Uterus (tissue), 4 donors: ENCODE measurements around the gene SNAPC2. TPM values are rescaled to one million over a fixed set of nuclear protein-coding genes. Genes with fewer than 3 reads are reported as not detected.
A peak's percentile ranks its signal among the peaks of the same experiment; 100 is the strongest.

Experiments
- DNase-seq, 2 donors: peaks; one replicate each; pipeline ENCODE4 v3.0.0-alpha.2; 2019 to 2020
- H3K27ac ChIP-seq, 2 donors: fragments of 200-600 bp; sonication (generic); 1 replicate in 1 of 2; 2 replicates in 1 of 2; pipeline ENCODE4 v1.5.1; 2016 to 2018
- H3K27me3 ChIP-seq, 2 donors: fragments of 200-600 bp; sonication (generic); one replicate each; pipeline ENCODE4 v1.5.1; 2018 to 2019; ENCODE audit warnings: control low read depth in 1 of 2
- H3K36me3 ChIP-seq, 2 donors: fragments of 200-600 bp; sonication (generic); one replicate each; pipeline ENCODE4 v1.5.1; 2019; ENCODE audit warnings: control low read depth in 1 of 2
- H3K4me1 ChIP-seq, 2 donors: fragments of 200-600 bp; sonication (generic); one replicate each; pipeline ENCODE4 v1.5.1; 2018 to 2019; ENCODE audit warnings: control low read depth in 1 of 2
- H3K4me3 ChIP-seq, 2 donors: fragments of 200-600 bp; sonication (generic); 1 replicate in 1 of 2; 2 replicates in 1 of 2; pipeline ENCODE4 v1.5.1; 2018 to 2019; ENCODE audit warnings: mild to moderate bottlenecking in 1 of 2
- H3K9me3 ChIP-seq, 2 donors: fragments of 200-600 bp; sonication (generic); one replicate each; pipeline ENCODE4 v1.5.1; 2019; ENCODE audit warnings: control low read depth in 1 of 2
- CTCF ChIP-seq, 4 experiments: fragments of 200-600 bp in 2 of 4; fragments of 450-650 bp in 2 of 4; sonication (generic) in 2 of 4; IDR thresholded peaks; one replicate each; pipeline ENCODE4 v1.5.1; 2016 to 2019; ENCODE audit warnings: antibody characterized with exemption in 4 of 4, mild to moderate bottlenecking in 2 of 4, moderate library complexity in 1 of 4
- POLR2A ChIP-seq, 2 donors: fragments of 450-650 bp; IDR thresholded peaks; one replicate each; pipeline ENCODE4 v1.6.1; 2016; ENCODE audit warnings: antibody characterized with exemption in 2 of 2, mild to moderate bottlenecking in 1 of 2, moderate library complexity in 1 of 2
- intact Hi-C: fragments of 100-400 bp; cut with DNase I; formaldehyde crosslinking; loops from one replicate; pipeline ENCODE4 v1.15.1; 2023; ENCODE audit warnings: low total_unique reads
- total RNA-seq, 4 donors: library from RNA; depleted of rRNA in 3 of 4; stranded (reverse); fragments of >200 nt in 3 of 4; gene quantifications; one replicate each; pipeline versions ENCODE4 v1.1.0 to v1.2.4, GENCODE V29; 2014 to 2023
- donor health status: DM: yes; HTN: yes; CAD: no.

SNAPC2 gene
- total RNA-seq, 4 donors from 2014 or later, result 11.8 to 66.8 (median 19.0) TPM

DNA sequence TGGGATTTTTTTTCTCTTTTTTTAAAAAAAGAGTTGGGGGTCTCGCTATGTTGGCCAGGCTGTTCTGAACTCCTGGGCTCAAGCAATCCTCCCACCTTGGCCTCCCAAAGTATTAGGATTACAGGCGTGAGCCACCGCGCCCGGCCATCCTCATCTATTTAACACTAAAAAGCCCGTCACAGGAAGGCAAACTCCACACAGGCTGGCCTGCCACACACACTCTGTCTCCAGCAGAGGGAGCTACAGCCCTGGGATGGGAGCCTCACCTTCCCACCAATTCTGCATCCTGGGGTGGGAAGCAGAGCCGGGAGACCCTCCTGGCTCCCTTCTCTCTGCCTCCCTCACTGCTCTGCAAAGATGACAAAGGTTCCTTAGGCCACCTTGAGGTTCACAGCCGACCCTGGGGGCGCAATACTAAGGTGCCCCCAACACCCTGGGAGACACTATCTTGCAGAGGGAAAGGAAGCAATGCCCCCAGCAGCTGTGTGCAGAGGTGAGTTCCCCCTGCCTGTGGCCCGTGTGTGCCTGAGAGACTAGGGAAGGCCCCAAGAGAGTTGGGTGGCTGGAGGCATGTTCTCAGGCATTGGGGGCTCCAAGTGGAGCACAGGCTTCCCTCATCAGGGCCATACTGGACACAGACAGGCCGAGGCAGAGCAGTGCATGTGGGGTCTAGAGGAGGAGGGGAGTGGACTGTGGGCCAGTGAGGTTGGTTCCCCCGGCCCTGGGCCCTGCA is 50.7 kb downstream of the SNAPC2 start:
- no peaks in the 10 kb centered on the region for H3K4me1 ChIP-seq
- H3K9me3 ChIP-seq, result no peaks in the 10 kb centered on the region
- H3K27ac ChIP-seq, result no peak overlapping the region
- no peaks in the 10 kb centered on the region for H3K27me3 ChIP-seq
- H3K36me3 ChIP-seq, result no peaks in the 10 kb centered on the region
- TF ChIP-seq POLR2A (IDR thresholded peaks at IDR 0.05) (no peak), CTCF (IDR thresholded peaks at IDR 0.05) (peak in 3 of 4 experiments; percentile 17 to 44 (median 40))
- DNase-seq, result no peak
- H3K4me3 ChIP-seq, result no peak overlapping the region
- intact Hi-C loops, result no loop called here

- Histone ChIP-seq H3K4me1 (no peaks in the 10 kb centered on the region), H3K9me3 (no peaks in the 10 kb centered on the region), H3K27me3 (no peaks in the 10 kb centered on the region), H3K36me3 (no peaks in the 10 kb centered on the region), H3K4me3 (no peak overlapping the region), H3K27ac (no peak overlapping the region)
- intact Hi-C loops, result no loop called here
- TF ChIP-seq CTCF (IDR thresholded peaks at IDR 0.05), result no peak
- no peak for DNase-seq
These were observed 51.7 kb downstream of the SNAPC2 start for GRCh38 chr19:7971553-7972520.

Other genes with a start within 250 kb of the SNAPC2 start
- under 1 TPM in 1 of 4 donors, not detected in 3; 0.67 TPM for gene MCEMP1, start 243.2 kb upstream of the SNAPC2 start, total RNA-seq
- gene TRAPPC5, start 239.5 kb upstream of the SNAPC2 start, total RNA-seq, result 100 to 1,000 TPM in 1 of 4 donors, 10 to 100 TPM in 3; 12.4 to 156 (median 41.0) TPM
- gene FCER2, start 218.2 kb upstream of the SNAPC2 start, total RNA-seq, result under 1 TPM in 1 of 4 donors, not detected in 3; 0.28 TPM
- not detected for gene CLEC4G, start 188.2 kb upstream of the SNAPC2 start, total RNA-seq
- gene CD209, start 172.8 kb upstream of the SNAPC2 start, total RNA-seq, result 10 to 100 TPM in 1 of 4 donors, 1 to 10 TPM in 2, not detected in 1; 2.6 to 14.4 (median 8.8) TPM
- under 1 TPM in 1 of 4 donors, not detected in 3; 0.62 TPM for gene CLEC4M, start 157.1 kb upstream of the SNAPC2 start, total RNA-seq
- 10 to 100 TPM in 3 of 4 donors, 1 to 10 TPM in 1; 9.1 to 14.9 (median 12.4) TPM for gene EVI5L, start 90.1 kb upstream of the SNAPC2 start, total RNA-seq
- under 1 TPM in 2 of 4 donors, not detected in 2; 0.35 to 0.85 TPM for gene PRR36, start 45.9 kb upstream of the SNAPC2 start, total RNA-seq
- 1 to 10 TPM in 1 of 4 donors, under 1 TPM in 1, not detected in 2; 0.15 to 2.1 TPM for gene LRRC8E, start 31.8 kb upstream of the SNAPC2 start, total RNA-seq
- gene MAP2K7, start 16.5 kb upstream of the SNAPC2 start, total RNA-seq, result 10 to 100 TPM in 2 of 4 donors, 1 to 10 TPM in 1, under 1 TPM in 1; 0.59 to 40.2 (median 9.4) TPM
- gene TGFBR3L, start 5.5 kb upstream of the SNAPC2 start, total RNA-seq, result 1 to 10 TPM in 1 of 4 donors, not detected in 3; 5.2 TPM
- 10 to 100 TPM in 2 of 4 donors, 1 to 10 TPM in 1, not detected in 1; 7.2 to 47.1 (median 14.9) TPM for gene CTXN1, start 5.8 kb downstream of the SNAPC2 start, total RNA-seq
- 100 to 1,000 TPM in 1 of 4 donors, 10 to 100 TPM in 3; 41.1 to 117 (median 62.9) TPM for gene TIMM44, start 23.3 kb downstream of the SNAPC2 start, total RNA-seq
- gene ELAVL1, start 85.3 kb downstream of the SNAPC2 start, total RNA-seq, result 10 to 100 TPM; 14.1 to 71.7 (median 39.3) TPM
- not detected for gene CCL25, start 132.4 kb downstream of the SNAPC2 start, total RNA-seq
- gene FBN3, start 229.3 kb downstream of the SNAPC2 start, total RNA-seq, result 10 to 100 TPM in 1 of 4 donors, under 1 TPM in 1, not detected in 2; 0.06 to 32.8 TPM